AG09319 (cell line): ENCODE measurements around the gene PAGE2B.

Source experiments
- DNase-seq: peaks from one replicate; pipeline ENCODE4 v3.0.0-alpha.2; 2010; ENCODE audit warnings: low read depth; ENCODE audit errors: extremely low read depth
- TF ChIP-seq, protein P1 (sequence below): IDR thresholded peaks from 2 replicates; pipeline ENCODE4 v1.5.1; 2011; ENCODE audit warnings: low read depth, mild to moderate bottlenecking, inconsistent platforms, low read length, moderate library complexity

PAGE2B gene, protein sequence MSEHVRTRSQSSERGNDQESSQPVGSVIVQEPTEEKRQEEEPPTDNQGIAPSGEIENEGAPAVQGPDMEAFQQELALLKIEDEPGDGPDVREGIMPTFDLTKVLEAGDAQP

DNA sequence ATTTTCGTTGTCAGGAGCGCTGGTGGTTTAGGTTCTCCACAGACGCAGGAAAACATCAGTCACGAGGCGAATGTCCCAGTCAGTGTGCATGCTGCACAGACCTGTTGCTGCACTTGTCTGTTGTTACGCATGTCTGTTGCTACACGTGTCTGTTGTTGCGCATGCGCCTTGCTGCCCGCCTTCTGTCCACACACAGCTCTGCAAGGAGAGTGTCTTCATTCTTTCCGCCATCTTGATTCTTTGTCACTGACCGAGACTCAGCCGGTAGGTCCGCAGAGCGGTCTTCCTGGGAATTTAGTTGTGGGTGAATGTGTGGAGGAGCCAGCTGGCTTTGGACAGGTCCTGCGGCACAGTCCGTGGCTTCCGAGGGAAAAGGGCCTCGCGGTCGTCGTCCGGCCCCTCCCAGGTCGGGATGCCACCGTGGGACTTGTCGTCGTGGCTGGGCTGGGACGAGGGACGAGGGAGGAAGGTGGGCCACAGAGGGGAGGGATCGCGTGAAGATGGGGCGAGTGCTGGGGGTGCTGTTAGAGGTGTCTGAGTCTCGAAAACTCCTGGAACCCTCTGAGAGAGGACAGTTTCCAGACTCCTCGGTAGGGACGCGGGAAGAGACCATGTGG lies at the start of gene PAGE2B:
Gene PAGE2B, plus strand, starts transcription at position 180 of the 617 bp plus-strand sequence. CDS start 1,012 bp downstream, outside the sequence.
- no peak for DNase-seq
- TF ChIP-seq, protein P1, sequence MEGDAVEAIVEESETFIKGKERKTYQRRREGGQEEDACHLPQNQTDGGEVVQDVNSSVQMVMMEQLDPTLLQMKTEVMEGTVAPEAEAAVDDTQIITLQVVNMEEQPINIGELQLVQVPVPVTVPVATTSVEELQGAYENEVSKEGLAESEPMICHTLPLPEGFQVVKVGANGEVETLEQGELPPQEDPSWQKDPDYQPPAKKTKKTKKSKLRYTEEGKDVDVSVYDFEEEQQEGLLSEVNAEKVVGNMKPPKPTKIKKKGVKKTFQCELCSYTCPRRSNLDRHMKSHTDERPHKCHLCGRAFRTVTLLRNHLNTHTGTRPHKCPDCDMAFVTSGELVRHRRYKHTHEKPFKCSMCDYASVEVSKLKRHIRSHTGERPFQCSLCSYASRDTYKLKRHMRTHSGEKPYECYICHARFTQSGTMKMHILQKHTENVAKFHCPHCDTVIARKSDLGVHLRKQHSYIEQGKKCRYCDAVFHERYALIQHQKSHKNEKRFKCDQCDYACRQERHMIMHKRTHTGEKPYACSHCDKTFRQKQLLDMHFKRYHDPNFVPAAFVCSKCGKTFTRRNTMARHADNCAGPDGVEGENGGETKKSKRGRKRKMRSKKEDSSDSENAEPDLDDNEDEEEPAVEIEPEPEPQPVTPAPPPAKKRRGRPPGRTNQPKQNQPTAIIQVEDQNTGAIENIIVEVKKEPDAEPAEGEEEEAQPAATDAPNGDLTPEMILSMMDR: no peak

DNA sequence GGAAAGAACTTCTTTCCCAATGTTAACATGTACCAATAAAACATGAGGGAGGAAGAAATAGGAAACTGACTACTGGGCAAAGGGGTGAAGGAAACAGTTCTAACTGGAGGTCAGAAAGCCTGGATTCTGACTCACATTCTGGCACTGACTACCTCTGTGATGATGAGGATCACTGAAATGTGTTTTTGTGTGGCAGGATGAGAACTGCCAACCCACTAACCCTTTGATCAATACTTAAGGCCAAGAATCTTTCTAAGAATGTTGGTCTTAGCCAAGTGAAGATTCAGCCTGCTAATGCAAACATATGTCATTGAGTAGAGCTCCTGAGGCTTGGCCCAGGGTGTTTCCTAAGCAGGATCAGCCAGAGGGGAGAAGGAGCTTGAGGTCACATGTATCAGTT lies 48.7 kb upstream of the PAGE2B start:
- TF ChIP-seq, protein P1: no peak
- no peak for DNase-seq

DNA sequence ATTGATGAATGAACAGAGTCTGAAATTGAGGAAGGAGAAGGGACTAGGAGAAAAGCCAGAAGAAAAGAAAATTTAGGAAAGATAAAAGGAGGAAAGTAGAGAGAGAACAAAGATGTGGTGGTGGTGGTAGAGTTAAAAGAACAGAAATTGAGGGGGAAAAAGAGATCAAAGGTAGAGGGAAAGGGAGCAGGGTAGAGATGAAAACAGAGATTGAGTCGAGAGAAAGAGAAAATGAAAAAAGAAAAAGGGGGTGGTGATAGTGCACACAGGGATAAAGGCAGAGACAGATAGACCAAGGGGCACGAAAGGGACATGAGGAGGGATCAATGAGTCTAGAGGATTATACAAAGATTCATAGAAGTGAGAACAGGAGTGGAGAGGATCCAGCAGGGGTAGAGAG lies 48.0 kb upstream of the PAGE2B start:
- TF ChIP-seq, protein P1: no peak
- DNase-seq: no peak

DNA sequence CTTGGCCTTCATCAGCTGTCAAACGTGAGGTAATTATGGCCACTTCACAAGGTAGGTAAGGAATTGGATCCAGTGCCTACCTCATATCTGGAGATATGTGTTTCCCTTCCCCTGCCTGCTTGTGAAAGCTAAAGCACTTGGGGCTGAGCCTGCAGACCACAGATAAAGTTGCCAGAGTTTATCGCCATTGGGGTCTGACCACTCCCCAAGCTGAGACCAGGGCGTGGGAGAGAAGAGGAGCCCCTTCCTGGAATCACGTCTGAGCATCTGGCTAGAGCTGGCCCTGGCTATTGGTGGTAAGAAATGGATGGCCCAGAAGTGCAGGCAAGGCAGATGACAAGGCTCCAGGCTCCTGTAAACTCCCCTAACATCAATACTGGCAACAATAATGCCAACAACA lies 46.8 kb upstream of the PAGE2B start:
- no peak for DNase-seq
- TF ChIP-seq, protein P1: no peak

DNA sequence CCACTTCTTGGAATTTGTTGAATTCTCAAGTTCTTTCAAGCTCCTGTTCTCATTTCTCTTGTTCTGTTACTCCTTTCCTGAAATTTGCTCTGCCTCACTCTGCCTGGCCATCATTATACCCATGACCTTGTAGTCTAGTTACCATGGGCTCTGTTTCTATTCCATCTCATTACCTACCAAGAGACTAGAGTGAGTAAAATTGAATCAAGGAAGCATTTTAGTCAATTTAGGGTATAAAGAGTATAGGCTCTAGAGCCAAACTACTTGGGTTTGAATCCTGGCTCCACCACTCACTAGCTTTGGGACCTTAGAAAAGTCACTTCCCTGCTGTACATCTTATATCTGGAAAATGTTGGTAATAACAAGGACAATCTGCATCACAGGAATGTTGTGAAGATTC lies 46.2 kb upstream of the PAGE2B start:
- DNase-seq: no peak
- TF ChIP-seq, protein P1: no peak

DNA sequence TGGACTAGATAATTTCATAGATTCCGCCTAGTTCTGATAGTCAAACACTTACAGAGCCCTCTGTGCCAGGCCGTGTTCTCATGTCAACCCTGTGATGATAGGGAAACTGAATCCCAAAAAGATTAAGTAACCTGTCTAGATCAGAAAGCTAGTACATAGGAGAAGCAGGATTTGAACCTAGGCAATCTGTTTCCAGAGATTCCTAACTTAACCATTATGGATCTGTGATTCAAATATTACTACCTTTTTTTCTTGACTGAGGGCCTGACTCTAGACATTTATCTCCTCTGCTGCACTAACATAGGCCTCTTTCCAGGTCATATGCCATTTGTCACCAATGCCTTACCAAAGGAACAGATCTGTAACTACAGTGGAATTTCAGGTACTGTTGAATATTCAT lies 45.5 kb upstream of the PAGE2B start:
- TF ChIP-seq, protein P1: no peak
- no peak for DNase-seq

DNA sequence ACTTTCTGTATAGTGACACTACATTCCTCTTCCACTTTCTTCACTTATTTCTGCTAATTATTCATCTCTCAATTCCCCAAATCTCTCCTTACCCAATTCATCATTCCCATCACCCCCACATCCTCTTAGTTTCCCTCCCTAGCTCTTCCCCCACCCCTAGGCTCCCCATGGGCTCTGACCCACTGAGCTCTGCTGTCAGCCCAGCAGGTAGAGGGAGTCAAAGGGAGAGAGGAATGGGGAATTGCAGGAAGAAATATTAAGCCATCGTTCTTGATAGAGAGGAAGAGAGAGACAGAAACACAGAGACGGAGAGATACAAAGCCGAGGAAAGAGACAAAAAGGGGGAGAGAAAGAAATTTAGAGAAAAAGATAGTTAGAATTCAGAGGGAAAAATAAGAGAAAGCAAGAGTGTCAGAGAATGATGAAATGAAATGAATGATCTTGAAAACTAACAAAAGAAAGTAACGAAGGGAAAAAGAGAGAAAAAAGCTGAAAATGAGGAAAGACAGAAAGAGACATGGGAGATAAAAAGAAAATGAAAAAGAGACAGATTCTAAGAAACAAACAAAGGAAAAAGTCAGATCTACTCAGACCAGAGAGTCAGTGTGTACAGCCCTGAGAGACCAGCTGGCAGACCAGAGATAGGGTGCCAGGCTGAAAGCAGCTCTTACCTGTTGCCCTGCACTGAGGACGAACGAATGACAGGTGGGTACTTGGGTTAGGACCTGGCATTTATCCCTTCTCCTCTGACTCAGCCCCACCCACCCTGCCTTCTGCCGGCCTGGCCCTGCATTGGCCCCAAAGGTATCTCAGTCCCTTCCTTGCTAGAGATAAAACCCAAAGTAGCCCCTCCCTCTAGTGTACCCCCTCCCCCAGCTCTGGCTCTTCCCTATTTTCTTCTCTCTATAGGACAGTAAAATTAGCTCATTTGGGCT lies 44.3 kb upstream of the PAGE2B start, which contains the start of gene ALAS2:
Gene ALAS2, minus strand, starts transcription at position 707 of the 935 bp plus-strand sequence. CDS start 4,977 bp downstream, outside the sequence.
- TF ChIP-seq, protein P1: no peak
- no peak for DNase-seq
